Gastrocnemius medialis (tissue), 4 donors: ENCODE measurements around the gene NEMF. TPM values are rescaled to one million over a fixed set of nuclear protein-coding genes. Genes with fewer than 3 reads are reported as not detected.
"Not testable (repeated sequence)": the region's sequence is repeated elsewhere in the genome, so short reads cannot be mapped to it uniquely, and the experiment has no call there.

ENCODE experiments used
- ATAC-seq, 2 donors: fragments of 150-250 bp; one replicate each; pipeline ENCODE4 v1.9.1; 2016
- DNase-seq, 2 donors: peaks; one replicate each; pipeline ENCODE4 v3.0.0-alpha.2; 2019
- H3K27ac ChIP-seq, 4 donors: fragments of 200-600 bp; sonication (generic); 1 replicate in 1 of 4; 2 replicates in 3 of 4; pipeline ENCODE4 v1.5.1; 2016 to 2018; ENCODE audit warnings: mild to moderate bottlenecking in 2 of 4, moderate library complexity in 1 of 4
- H3K27me3 ChIP-seq, 3 donors: fragments of 200-600 bp; sonication (generic) in 2 of 3; 1 replicate in 1 of 3; 2 replicates in 2 of 3; pipeline versions ENCODE4 v1.5.1 to v1.6.0; 2016 to 2019; ENCODE audit warnings: mild to moderate bottlenecking in 1 of 3, moderate library complexity in 1 of 3
- H3K36me3 ChIP-seq, 2 donors: fragments of 200-600 bp; sonication (generic) in 1 of 2; one replicate each; pipeline ENCODE4 v1.5.1; 2017 to 2018
- H3K4me1 ChIP-seq, 2 donors: fragments of 200-600 bp; sonication (generic) in 1 of 2; one replicate each; pipeline ENCODE4 v1.5.1; 2016 to 2017; ENCODE audit warnings: mild to moderate bottlenecking in 2 of 2
- H3K4me3 ChIP-seq, 4 donors: fragments of 200-600 bp; sonication (generic) in 3 of 4; 1 replicate in 1 of 4; 2 replicates in 3 of 4; pipeline ENCODE4 v1.5.1; 2016 to 2019; ENCODE audit warnings: mild to moderate bottlenecking in 2 of 4
- H3K9me3 ChIP-seq, 3 donors: fragments of 200-600 bp; sonication (generic) in 2 of 3; 1 replicate in 1 of 3; 2 replicates in 2 of 3; pipeline ENCODE4 v1.5.1; 2016 to 2019
- POLR2A ChIP-seq, 2 donors: fragments of 450-650 bp; IDR thresholded peaks; one replicate each; pipeline ENCODE4 v1.6.1; 2017; ENCODE audit warnings: antibody characterized with exemption in 2 of 2, mild to moderate bottlenecking in 2 of 2, moderate library complexity in 2 of 2
- in situ Hi-C, 4 donors: fragments of 200-750 bp; cut with MboI; loops; one replicate each; pipeline versions ENCODE4 v1.15.0 to v1.8.0; 2017; ENCODE audit warnings: low sequenced_read_pairs in 4 of 4
- intact Hi-C: fragments of 100-400 bp; cut with DNase I; formaldehyde crosslinking; loops from one replicate; pipeline ENCODE4 v1.15.1; 2023; ENCODE audit warnings: low total_unique reads
- total RNA-seq, 4 donors: library from RNA; depleted of rRNA; stranded (reverse); fragments of >200 nt; gene quantifications; one replicate each; pipeline versions ENCODE4 v1.1.0 to v1.2.3, GENCODE V29; 2016
- TF ChIP-seq, protein P1 (sequence below), 5 experiments: fragments of 450-650 bp in 3 of 5; fragments of 200-600 bp in 2 of 5; sonication (generic) in 2 of 5; IDR thresholded peaks in 4 of 5; conservative IDR thresholded peaks in 1 of 5; 1 replicate in 4 of 5; 2 replicates in 1 of 5; pipeline ENCODE4 v1.5.1; 2016 to 2019; ENCODE audit warnings: antibody characterized with exemption in 5 of 5, mild to moderate bottlenecking in 3 of 5, moderate library complexity in 3 of 5

The NEMF gene
- total RNA-seq, 4 donors from 2014 or later, result 56.5 to 71.1 (median 65.2) TPM

DNA sequence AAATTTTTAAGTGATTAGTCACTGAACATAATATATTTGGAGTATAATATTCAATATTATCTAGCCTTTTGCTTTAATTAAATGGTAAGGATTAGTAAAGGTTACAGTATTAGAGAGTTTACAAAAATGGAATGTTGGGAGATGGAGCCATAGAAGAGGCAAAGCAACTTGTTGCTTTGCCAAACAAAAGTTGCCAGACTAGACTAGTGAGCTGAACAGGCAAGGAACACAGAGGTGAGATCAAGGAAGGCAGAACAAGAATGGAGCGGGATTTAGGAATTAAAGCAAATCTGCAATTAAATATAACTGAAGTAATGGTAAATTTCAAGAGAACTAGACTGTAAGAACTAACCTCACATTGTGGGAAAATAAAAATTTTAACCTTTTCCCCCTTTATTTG, 45.4 kb upstream of the NEMF start:
- TF ChIP-seq, protein P1, sequence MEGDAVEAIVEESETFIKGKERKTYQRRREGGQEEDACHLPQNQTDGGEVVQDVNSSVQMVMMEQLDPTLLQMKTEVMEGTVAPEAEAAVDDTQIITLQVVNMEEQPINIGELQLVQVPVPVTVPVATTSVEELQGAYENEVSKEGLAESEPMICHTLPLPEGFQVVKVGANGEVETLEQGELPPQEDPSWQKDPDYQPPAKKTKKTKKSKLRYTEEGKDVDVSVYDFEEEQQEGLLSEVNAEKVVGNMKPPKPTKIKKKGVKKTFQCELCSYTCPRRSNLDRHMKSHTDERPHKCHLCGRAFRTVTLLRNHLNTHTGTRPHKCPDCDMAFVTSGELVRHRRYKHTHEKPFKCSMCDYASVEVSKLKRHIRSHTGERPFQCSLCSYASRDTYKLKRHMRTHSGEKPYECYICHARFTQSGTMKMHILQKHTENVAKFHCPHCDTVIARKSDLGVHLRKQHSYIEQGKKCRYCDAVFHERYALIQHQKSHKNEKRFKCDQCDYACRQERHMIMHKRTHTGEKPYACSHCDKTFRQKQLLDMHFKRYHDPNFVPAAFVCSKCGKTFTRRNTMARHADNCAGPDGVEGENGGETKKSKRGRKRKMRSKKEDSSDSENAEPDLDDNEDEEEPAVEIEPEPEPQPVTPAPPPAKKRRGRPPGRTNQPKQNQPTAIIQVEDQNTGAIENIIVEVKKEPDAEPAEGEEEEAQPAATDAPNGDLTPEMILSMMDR (IDR thresholded peaks at IDR 0.05 in 4 of 5, conservative IDR thresholded peaks at IDR 0.05 in 1 of 5), result no peak
- no peak for TF ChIP-seq POLR2A (IDR thresholded peaks at IDR 0.05)
- Histone ChIP-seq H3K27me3 (no peaks in the 10 kb centered on the region), H3K9me3 (no peaks in the 10 kb centered on the region), H3K4me3 (peak overlapping the region in 2 of 4 donors; percentile 9 to 35), H3K27ac (peak overlapping the region; percentile 96 to 100 (median 98)), H3K36me3 (peaks cover 0 to 19% of the 10 kb centered on the region in 2 donors), H3K4me1 (peaks cover 44 to 47% of the 10 kb centered on the region in 2 donors)
- in situ Hi-C loops (loop anchor here in 2 of 4 donors (5.0 to 10.0 kb wide), 2 partner anchors 104 to 107 kb away; no protein-coding TSS in a partner anchor), intact Hi-C loops (no loop called here)
- ATAC-seq, result peak in 1 of 2 donors; percentile 39
- no peak for DNase-seq

GRCh38 chr14:49897414-49897813, 44.8 kb upstream of the NEMF start:
- Histone ChIP-seq H3K4me3 (peak overlapping the region in 2 of 4 donors; percentile 35 to 66), H3K27me3 (no peaks in the 10 kb centered on the region), H3K4me1 (peaks cover 44 to 47% of the 10 kb centered on the region in 2 donors), H3K36me3 (peaks cover 0 to 19% of the 10 kb centered on the region in 2 donors), H3K9me3 (no peaks in the 10 kb centered on the region), H3K27ac (peak overlapping the region; percentile 96 to 100 (median 98))
- no peak for ATAC-seq
- TF ChIP-seq POLR2A (IDR thresholded peaks at IDR 0.05), result no peak
- TF ChIP-seq, protein P1 (IDR thresholded peaks at IDR 0.05 in 4 of 5, conservative IDR thresholded peaks at IDR 0.05 in 1 of 5), result no peak
- in situ Hi-C loops (loop anchor here in 2 of 4 donors (5.0 to 10.0 kb wide), 2 partner anchors 105 to 107 kb away; no protein-coding TSS in a partner anchor), intact Hi-C loops (no loop called here)
- no peak for DNase-seq

DNA sequence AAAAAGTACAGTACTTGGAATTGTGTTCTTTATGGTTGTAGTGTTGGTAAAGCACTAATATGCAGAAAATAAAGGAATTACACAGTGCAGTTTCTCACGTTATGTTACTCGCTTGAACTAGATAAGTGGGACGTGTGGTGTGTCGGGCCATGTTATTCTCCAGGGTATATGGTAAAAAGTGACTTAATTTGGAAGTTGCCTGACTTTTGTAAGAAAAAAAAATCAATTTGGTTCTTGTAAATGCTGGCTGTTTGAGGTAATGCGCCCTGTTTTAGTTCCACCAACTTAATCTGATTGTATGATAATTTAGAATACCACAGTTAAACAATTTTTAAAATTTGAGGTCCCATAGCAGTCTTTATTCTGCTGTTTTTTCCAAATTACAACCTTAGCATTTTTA, 44.4 kb upstream of the NEMF start:
- intact Hi-C loops, result no loop called here
- H3K9me3 ChIP-seq, result no peaks in the 10 kb centered on the region
- TF ChIP-seq, protein P1 (IDR thresholded peaks at IDR 0.05 in 4 of 5, conservative IDR thresholded peaks at IDR 0.05 in 1 of 5), result peak in 1 of 5 experiments; percentile 6
- TF ChIP-seq POLR2A (IDR thresholded peaks at IDR 0.05), result no peak
- H3K4me1 ChIP-seq, result peaks cover 47 to 50% of the 10 kb centered on the region in 2 donors
- ATAC-seq, result no peak
- H3K36me3 ChIP-seq, result peaks cover 0 to 19% of the 10 kb centered on the region in 2 donors
- DNase-seq, result no peak
- peak overlapping the region; percentile 96 to 100 (median 98) for H3K27ac ChIP-seq
- in situ Hi-C loops, result loop anchor here in 2 of 4 donors (5.0 to 10.0 kb wide), 2 partner anchors 105 to 108 kb away; no protein-coding TSS in a partner anchor
- peak overlapping the region; percentile 0 to 88 (median 50) for H3K4me3 ChIP-seq
- no peaks in the 10 kb centered on the region for H3K27me3 ChIP-seq

DNA sequence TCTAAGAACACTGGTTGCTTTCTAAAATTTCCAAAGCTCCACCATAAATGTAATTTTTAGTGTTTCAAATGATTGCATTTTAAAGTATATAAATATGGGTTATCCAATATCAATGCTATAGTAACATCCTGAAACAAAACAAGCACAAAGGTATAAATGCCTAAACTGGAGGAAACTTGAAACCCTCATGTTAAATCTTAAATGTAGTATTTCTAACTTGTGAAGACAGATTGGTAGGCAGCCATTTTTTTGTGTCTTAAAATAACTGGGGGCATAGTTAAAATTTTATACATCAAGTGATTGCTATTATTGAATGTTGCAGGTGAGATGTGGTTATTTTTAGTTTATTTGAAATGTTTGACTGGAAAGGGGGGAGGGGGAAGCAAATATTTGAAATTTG, 43.7 kb upstream of the NEMF start:
- intact Hi-C loops, H3K9me3 ChIP-seq, H3K27me3 ChIP-seq, ATAC-seq, DNase-seq: not testable (repeated sequence)
- peaks cover 0 to 19% of the 10 kb centered on the region in 2 donors for H3K36me3 ChIP-seq
- H3K4me1 ChIP-seq, result peaks cover 51 to 55% of the 10 kb centered on the region in 2 donors
- H3K27ac ChIP-seq, result peak overlapping the region; percentile 96 to 100 (median 98)
- H3K4me3 ChIP-seq, result peak overlapping the region; percentile 66 to 93 (median 89)
- in situ Hi-C loops, result loop anchor here in 2 of 4 donors (5.0 to 10.0 kb wide), 2 partner anchors 106 to 109 kb away; no protein-coding TSS in a partner anchor

DNA sequence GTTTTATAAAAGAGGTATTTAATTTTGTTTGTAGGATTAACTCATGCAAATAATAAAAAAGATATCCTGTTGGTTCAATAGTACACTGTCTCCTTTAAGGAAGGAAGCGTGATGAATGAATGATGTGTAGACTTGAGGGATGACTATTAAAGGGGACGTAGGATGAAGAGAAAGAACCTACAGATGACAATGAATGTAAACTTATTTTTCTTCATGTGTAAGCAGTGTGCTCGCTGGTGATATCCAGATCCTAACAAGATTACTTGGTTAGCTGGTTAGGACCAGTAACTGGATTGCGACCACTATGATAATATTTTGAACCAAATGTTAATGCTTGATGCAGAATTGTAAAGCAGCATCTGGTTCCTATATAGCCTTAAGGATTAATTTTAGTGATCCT, 42.9 kb upstream of the NEMF start:
- intact Hi-C loops (no loop called here), in situ Hi-C loops (loop anchor here in 2 of 4 donors (5.0 to 10.0 kb wide), 2 partner anchors 107 to 109 kb away; no protein-coding TSS in a partner anchor)
- no peak for TF ChIP-seq POLR2A (IDR thresholded peaks at IDR 0.05)
- TF ChIP-seq, protein P1 (IDR thresholded peaks at IDR 0.05 in 4 of 5, conservative IDR thresholded peaks at IDR 0.05 in 1 of 5), result no peak
- Histone ChIP-seq H3K4me3 (peak overlapping the region; percentile 66 to 93 (median 89)), H3K9me3 (no peaks in the 10 kb centered on the region), H3K27me3 (no peaks in the 10 kb centered on the region), H3K4me1 (peaks cover 51 to 55% of the 10 kb centered on the region in 2 donors), H3K27ac (peak overlapping the region; percentile 96 to 100 (median 98)), H3K36me3 (peaks cover 0 to 19% of the 10 kb centered on the region in 2 donors)
- DNase-seq (no peak), ATAC-seq (no peak)

DNA sequence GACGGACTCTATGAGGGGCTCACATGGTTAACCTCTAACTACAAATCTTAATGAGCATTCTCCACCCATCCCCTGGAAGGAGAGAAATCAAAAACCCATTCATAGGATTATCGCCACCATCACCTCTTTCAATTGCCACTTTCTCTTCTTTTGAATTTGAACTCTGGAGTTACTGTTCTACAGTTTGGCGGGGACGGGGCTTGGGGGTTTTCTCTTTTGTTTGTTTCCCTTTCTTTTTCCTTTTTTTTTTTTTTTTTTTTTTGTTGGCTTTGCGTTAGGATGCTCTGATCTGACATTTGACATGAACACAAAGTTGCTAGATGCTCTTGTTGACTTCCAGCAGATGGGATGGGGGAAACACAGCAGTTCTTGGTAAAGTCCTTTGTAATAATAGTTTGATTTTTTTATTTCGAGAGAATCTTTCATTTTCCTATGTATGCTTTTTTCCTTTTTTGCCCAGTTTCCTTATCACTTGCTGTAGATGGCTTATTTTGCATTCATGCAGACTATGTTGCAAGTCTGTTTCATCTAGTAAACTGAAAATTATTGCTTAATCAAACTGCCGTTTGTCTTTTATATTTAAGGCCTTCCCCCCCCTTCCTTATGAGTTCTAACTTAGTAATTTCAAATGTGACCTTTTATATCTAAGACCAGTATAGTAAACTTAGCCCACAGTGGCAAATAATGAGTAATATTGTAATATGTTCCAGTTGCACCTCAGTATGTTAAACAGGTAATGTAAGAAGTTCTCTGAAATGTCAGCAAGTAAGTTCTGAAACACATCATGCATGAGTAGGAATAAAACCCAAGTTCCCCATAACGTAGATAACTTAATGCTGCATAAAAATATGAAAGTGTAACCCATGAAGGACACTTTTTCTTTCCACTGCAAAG, 41.9 kb upstream of the NEMF start:
- DNase-seq, H3K9me3 ChIP-seq, intact Hi-C loops, ATAC-seq, H3K27me3 ChIP-seq: not testable (repeated sequence)
- Histone ChIP-seq H3K4me3 (peak overlapping the region; percentile 66 to 93 (median 89)), H3K27ac (peak overlapping the region; percentile 96 to 100 (median 98)), H3K4me1 (peaks cover 51 to 55% of the 10 kb centered on the region in 2 donors), H3K36me3 (peaks cover 0 to 19% of the 10 kb centered on the region in 2 donors)
- in situ Hi-C loops, result loop anchor here in 2 of 4 donors (5.0 to 10.0 kb wide), 2 partner anchors 108 to 110 kb away; no protein-coding TSS in a partner anchor
